Measurements from ENCODE around the gene TPCN1.
A peak's percentile ranks its signal among the peaks of the same experiment; 100 is the strongest.

Gene TPCN1

GRCh38 chr12:113346353-113346752, 125.1 kb downstream of the TPCN1 start:
- DNase-seq = no peak

GRCh38 chr12:113347107-113347506, 125.8 kb downstream of the TPCN1 start:
- no peak for DNase-seq

- DNase-seq = peak in 1 of 5 experiments; percentile 14
Observed at GRCh38 chr12:113347892-113348291, 126.6 kb downstream of the TPCN1 start.
